Stimulated activated naive B cell treated with anti-CD40 and anti-IgM and Interleukin-4, amounts not matched to agents 10 μg/mL and 1 μg/mL and 100 μg/mL, for 72 hours (primary cell): Measurements from ENCODE around the gene KRT85.
"Not testable (repeated sequence)": the region's sequence is repeated elsewhere in the genome, so short reads cannot be mapped to it uniquely, and the experiment has no call there.

Experiments
- ATAC-seq, 2 donors: fragments of 150-1000 bp; cut with Tn5 transposase; replicated peaks; 2 replicates each; pipeline ENCODE4 v1.10.0; 2021; ENCODE audit warnings: moderate library complexity in 1 of 2
- DNase-seq: peaks from one replicate; pipeline ENCODE4 v3.0.0; 2021
- H3K27ac Mint-ChIP-seq: one replicate; pipeline ENCODE4 v1.8.0; 2022; ENCODE audit warnings: mild to moderate bottlenecking, mixed read lengths
- H3K27me3 Mint-ChIP-seq, 2 donors: one replicate each; pipeline ENCODE4 v1.8.0; 2022; ENCODE audit warnings: mixed read lengths in 2 of 2
- H3K36me3 Mint-ChIP-seq, 2 donors: one replicate each; pipeline ENCODE4 v1.8.0; 2022; ENCODE audit warnings: mixed read lengths in 2 of 2, mild to moderate bottlenecking in 1 of 2
- H3K4me1 Mint-ChIP-seq, 2 donors: one replicate each; pipeline ENCODE4 v1.8.0; 2022; ENCODE audit warnings: mixed read lengths in 2 of 2, mild to moderate bottlenecking in 1 of 2
- H3K4me3 Mint-ChIP-seq, 2 donors: one replicate each; pipeline ENCODE4 v1.8.0; 2022; ENCODE audit warnings: mild to moderate bottlenecking in 2 of 2, mixed read lengths in 2 of 2, moderate library complexity in 1 of 2
- H3K9me3 Mint-ChIP-seq, 2 donors: one replicate each; pipeline ENCODE4 v1.8.0; 2022; ENCODE audit warnings: mixed read lengths in 2 of 2, mild to moderate bottlenecking in 1 of 2

Gene KRT85

GRCh38 chr12:52366738-52367485 lies at the start of gene KRT85:
Gene KRT85 (minus strand): TSS chr12:52367481. CDS start chr12:52367405, 76 bp downstream.
- H3K4me1 Mint-ChIP-seq = peaks cover 0 to 6% of the 10 kb centered on the region in 2 donors
- no peak within 1 kb of the TSS for H3K4me3 Mint-ChIP-seq
- no peak within 1 kb of the TSS for H3K27ac Mint-ChIP-seq

GRCh38 chr12:52416795-52417194 lies 49.5 kb upstream of the KRT85 start:
- H3K4me1 Mint-ChIP-seq = peaks cover 0 to 8% of the 10 kb centered on the region in 2 donors
- H3K4me3 Mint-ChIP-seq = no peak overlapping the region
- ATAC-seq (no peak), DNase-seq (no peak)
- no peaks in the 10 kb centered on the region for H3K9me3 Mint-ChIP-seq
- no peaks in the 10 kb centered on the region for H3K36me3 Mint-ChIP-seq
- H3K27me3 Mint-ChIP-seq = peaks cover 27 to 28% of the 10 kb centered on the region in 2 donors
- H3K27ac Mint-ChIP-seq = no peak overlapping the region

More at GRCh38 chr12:52366738-52367485, at the start of gene KRT85:
- H3K9me3 Mint-ChIP-seq = no peaks in the 10 kb centered on the region
- peaks cover 19 to 27% of the 10 kb centered on the region in 2 donors for H3K27me3 Mint-ChIP-seq
- H3K36me3 Mint-ChIP-seq = no peaks in the 10 kb centered on the region
- no peak for ATAC-seq
- DNase-seq = no peak

- peaks cover 0 to 8% of the 10 kb centered on the region in 2 donors for H3K4me1 Mint-ChIP-seq
- DNase-seq (no peak), ATAC-seq (no peak)
- no peaks in the 10 kb centered on the region for H3K9me3 Mint-ChIP-seq
- no peak overlapping the region for H3K27ac Mint-ChIP-seq
- peaks cover 27 to 28% of the 10 kb centered on the region in 2 donors for H3K27me3 Mint-ChIP-seq
- H3K4me3 Mint-ChIP-seq = no peak overlapping the region
- no peaks in the 10 kb centered on the region for H3K36me3 Mint-ChIP-seq
These were observed 48.8 kb upstream of the KRT85 start for GRCh38 chr12:52415870-52416750.

GRCh38 chr12:52414936-52415335 lies 47.7 kb upstream of the KRT85 start:
- ATAC-seq = no peak
- DNase-seq = no peak
- H3K27me3 Mint-ChIP-seq = peaks cover 23 to 24% of the 10 kb centered on the region in 2 donors
- peaks cover 0 to 6% of the 10 kb centered on the region in 2 donors for H3K4me1 Mint-ChIP-seq
- H3K9me3 Mint-ChIP-seq = no peaks in the 10 kb centered on the region
- no peaks in the 10 kb centered on the region for H3K36me3 Mint-ChIP-seq
- H3K4me3 Mint-ChIP-seq = no peak overlapping the region
- no peak overlapping the region for H3K27ac Mint-ChIP-seq

- Mint-ChIP-seq H3K4me3 (no peak overlapping the region), H3K4me1 (no peaks in the 10 kb centered on the region), H3K9me3 (no peaks in the 10 kb centered on the region), H3K27me3 (peaks cover 18 to 19% of the 10 kb centered on the region in 2 donors), H3K27ac (no peak overlapping the region), H3K36me3 (no peaks in the 10 kb centered on the region)
- DNase-seq (no peak), ATAC-seq (no peak)
These were observed 46.6 kb upstream of the KRT85 start for GRCh38 chr12:52413782-52414345.

- Mint-ChIP-seq H3K27ac (no peak overlapping the region), H3K4me1 (peaks cover 0 to 2% of the 10 kb centered on the region in 2 donors), H3K4me3 (no peak overlapping the region), H3K27me3 (peaks cover 19 to 23% of the 10 kb centered on the region in 2 donors), H3K36me3 (peaks cover 0 to 4% of the 10 kb centered on the region in 2 donors), H3K9me3 (no peaks in the 10 kb centered on the region)
- DNase-seq (no peak), ATAC-seq (no peak)
These were observed 45.9 kb upstream of the KRT85 start for GRCh38 chr12:52413202-52413601.

- Mint-ChIP-seq H3K27ac (no peak overlapping the region), H3K27me3 (peaks cover 14 to 23% of the 10 kb centered on the region in 2 donors), H3K36me3 (peaks cover 0 to 4% of the 10 kb centered on the region in 2 donors), H3K9me3 (no peaks in the 10 kb centered on the region), H3K4me1 (peaks cover 0 to 2% of the 10 kb centered on the region in 2 donors), H3K4me3 (no peak overlapping the region)
- DNase-seq (no peak), ATAC-seq (no peak)
These were observed 44.5 kb upstream of the KRT85 start for GRCh38 chr12:52411815-52412214.

GRCh38 chr12:52410589-52411248 lies 43.4 kb upstream of the KRT85 start:
- ATAC-seq, DNase-seq, H3K4me3 Mint-ChIP-seq, H3K36me3 Mint-ChIP-seq, H3K27ac Mint-ChIP-seq, H3K9me3 Mint-ChIP-seq, H3K4me1 Mint-ChIP-seq: not testable (repeated sequence)
- H3K27me3 Mint-ChIP-seq = peaks cover 9 to 17% of the 10 kb centered on the region in 2 donors

GRCh38 chr12:52407918-52408317 lies 40.6 kb upstream of the KRT85 start:
- Mint-ChIP-seq H3K27ac (no peak overlapping the region), H3K4me3 (no peak overlapping the region), H3K4me1 (peaks cover 0 to 2% of the 10 kb centered on the region in 2 donors), H3K9me3 (no peaks in the 10 kb centered on the region), H3K36me3 (peaks cover 0 to 4% of the 10 kb centered on the region in 2 donors), H3K27me3 (peaks cover 0 to 13% of the 10 kb centered on the region in 2 donors)
- DNase-seq (no peak), ATAC-seq (no peak)

GRCh38 chr12:52405922-52406385 lies 38.7 kb upstream of the KRT85 start, which contains the start of gene KRT82:
Gene KRT82 (minus strand): TSS chr12:52406335. CDS start chr12:52406277, 58 bp downstream.
- H3K27me3 Mint-ChIP-seq = peaks cover 0 to 19% of the 10 kb centered on the region in 2 donors

GRCh38 chr12:52404951-52405350 lies 37.7 kb upstream of the KRT85 start:
- ATAC-seq = no peak
- Mint-ChIP-seq H3K4me1 (peaks cover 0 to 2% of the 10 kb centered on the region in 2 donors), H3K9me3 (no peaks in the 10 kb centered on the region), H3K36me3 (peaks cover 0 to 4% of the 10 kb centered on the region in 2 donors), H3K27ac (no peak overlapping the region), H3K4me3 (no peak overlapping the region), H3K27me3 (peaks cover 10 to 19% of the 10 kb centered on the region in 2 donors)
- DNase-seq = no peak

More at GRCh38 chr12:52405922-52406385, 38.7 kb upstream of the KRT85 start, which contains the start of gene KRT82:
- Mint-ChIP-seq H3K4me3 (no peak within 1 kb of the TSS), H3K36me3 (peaks cover 0 to 4% of the 10 kb centered on the region in 2 donors), H3K4me1 (peaks cover 0 to 2% of the 10 kb centered on the region in 2 donors), H3K27ac (no peak within 1 kb of the TSS), H3K9me3 (no peaks in the 10 kb centered on the region)
- no peak for DNase-seq
- no peak for ATAC-seq

GRCh38 chr12:52403561-52403960 lies 36.3 kb upstream of the KRT85 start:
- Mint-ChIP-seq H3K36me3 (peaks cover 0 to 2% of the 10 kb centered on the region in 2 donors), H3K27me3 (peaks cover 17 to 21% of the 10 kb centered on the region in 2 donors), H3K27ac (no peak overlapping the region), H3K4me3 (no peak overlapping the region), H3K4me1 (peaks cover 0 to under 1% of the 10 kb centered on the region in 2 donors), H3K9me3 (no peaks in the 10 kb centered on the region)
- ATAC-seq = no peak
- DNase-seq = no peak

- ATAC-seq = no peak
- Mint-ChIP-seq H3K9me3 (no peaks in the 10 kb centered on the region), H3K4me1 (no peaks in the 10 kb centered on the region), H3K27ac (no peak overlapping the region), H3K4me3 (no peak overlapping the region), H3K36me3 (no peaks in the 10 kb centered on the region), H3K27me3 (peaks cover 17 to 18% of the 10 kb centered on the region in 2 donors)
- DNase-seq = no peak
These were observed 35.7 kb upstream of the KRT85 start for GRCh38 chr12:52402873-52403540.
